SH-SY5Y (cell line): ENCODE data around the gene CAMTA1.

Experiments used
- GATA2 ChIP-seq: IDR thresholded peaks from 2 replicates; pipeline ENCODE4 v1.6.1; 2011; ENCODE audit warnings: mild to moderate bottlenecking, low read depth, low read length
- GATA3 ChIP-seq: IDR thresholded peaks from 2 replicates; pipeline ENCODE4 v1.6.1; 2011; ENCODE audit warnings: low read depth, mild to moderate bottlenecking, low read length, moderate library complexity

CAMTA1 gene

GRCh38 chr1:7678491-7679158 lies 893.4 kb downstream of the CAMTA1 start:
- TF ChIP-seq GATA2 (no peak), GATA3 (no peak)

DNA sequence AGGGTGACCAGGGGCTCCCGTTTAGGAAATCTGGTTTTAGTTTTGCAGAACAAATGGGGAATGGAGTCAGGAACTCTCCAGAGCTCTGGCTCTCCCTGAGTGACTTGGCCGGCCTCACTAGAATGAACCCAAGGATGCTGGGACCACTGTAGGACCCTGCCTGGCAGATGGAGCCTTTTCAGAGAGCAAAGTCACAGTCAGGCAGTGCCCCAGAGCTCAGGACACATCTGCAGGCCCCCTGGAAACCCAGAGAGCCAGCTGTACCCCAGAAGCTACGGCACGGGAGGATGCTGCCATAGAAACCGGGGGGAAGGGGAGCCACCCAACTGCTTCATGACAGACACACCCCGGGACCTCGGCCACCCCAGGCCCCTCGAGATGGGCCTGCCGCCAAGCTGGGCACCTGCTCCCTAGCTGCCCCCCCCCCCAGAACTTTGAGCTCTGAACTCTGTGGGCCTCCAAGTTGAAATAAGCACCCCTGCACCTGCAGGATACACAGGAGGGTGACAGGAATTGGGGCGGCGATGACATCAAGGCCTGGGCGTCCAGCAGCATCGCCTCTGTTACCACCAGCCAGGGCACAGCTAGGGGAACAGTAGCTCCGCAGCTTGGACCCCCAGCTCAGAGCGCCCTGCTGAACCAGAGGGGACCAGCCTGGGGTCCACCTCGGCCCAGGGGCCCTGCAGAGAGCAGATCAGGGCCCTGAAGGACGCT lies 894.1 kb downstream of the CAMTA1 start:
- TF ChIP-seq GATA2 (no peak), GATA3 (no peak)

DNA sequence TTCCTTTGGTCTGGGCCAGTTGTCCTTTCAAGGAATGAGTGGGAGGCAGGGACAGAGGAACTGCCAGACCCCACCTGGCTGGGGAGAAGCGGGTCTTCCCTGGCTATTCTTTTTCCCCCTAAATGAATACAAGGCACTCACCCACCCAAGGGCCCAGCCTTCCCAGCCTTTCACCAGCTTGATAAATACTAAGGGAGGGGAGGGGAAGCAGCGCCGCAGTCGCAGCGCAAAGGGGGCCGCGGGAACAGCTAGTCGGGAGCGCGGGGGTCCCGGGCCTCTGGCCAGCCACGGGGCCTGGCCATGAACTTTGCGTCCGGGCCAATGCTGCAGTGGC lies 894.6 kb downstream of the CAMTA1 start:
- no peak for TF ChIP-seq GATA3
- TF ChIP-seq GATA2, result no peak

DNA sequence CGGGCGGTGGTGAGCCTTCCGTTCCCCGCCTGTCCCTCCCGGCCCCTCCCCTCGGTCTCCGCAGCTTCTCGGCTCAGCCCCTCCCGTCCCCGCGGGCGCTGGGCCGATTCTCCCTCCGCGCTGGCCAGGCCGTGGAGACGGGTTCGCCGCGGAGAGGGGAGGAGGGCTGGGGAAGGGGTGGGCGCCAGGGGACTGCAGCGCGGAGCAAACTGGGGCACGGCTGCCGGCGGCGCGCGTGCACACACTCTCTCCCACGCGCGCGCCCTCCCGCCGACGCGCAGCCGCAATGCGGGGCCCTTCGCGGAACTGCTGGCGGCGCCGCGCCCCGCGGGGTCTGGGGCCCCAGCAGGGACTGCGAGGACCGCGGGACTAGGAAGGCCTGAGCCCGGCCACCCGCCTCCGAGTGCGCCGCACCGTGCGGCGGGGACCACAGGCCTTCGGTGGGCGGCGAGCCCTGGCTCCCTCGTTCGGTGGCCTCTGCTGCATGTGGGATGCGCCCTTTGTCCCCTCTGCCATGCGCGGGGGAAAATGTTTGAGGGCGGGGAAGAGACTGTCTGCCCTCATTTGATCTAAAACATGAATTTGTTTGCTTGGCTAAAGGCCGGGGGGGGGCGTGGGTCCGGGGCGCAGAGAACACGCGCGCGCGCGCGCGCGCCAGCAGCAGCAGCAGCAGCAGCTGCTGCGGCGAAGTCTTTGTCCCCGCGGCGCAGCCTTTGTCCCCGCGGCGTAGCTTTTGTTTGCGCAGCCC lies 895.1 kb downstream of the CAMTA1 start:
- no peak for TF ChIP-seq GATA3
- TF ChIP-seq GATA2, result no peak

DNA sequence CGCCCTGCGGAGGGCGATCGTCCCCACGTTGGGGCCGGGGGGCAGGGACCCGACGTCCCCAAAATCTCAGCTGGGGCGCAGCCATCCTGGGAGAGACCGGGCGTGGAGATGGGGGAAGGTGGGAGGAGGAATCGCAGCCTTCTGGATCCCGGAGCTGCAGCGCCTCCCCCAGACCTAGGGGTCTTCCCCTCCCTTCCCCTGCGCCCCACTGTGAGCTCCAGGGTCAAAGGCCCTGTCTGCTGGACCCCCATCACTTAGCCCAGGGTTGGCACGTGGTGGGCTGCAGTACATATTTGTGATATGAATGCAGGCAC lies 895.7 kb downstream of the CAMTA1 start:
- TF ChIP-seq GATA3 (no peak), GATA2 (no peak)

- no peak for TF ChIP-seq GATA3
- TF ChIP-seq GATA2, result no peak
These were observed 896.1 kb downstream of the CAMTA1 start for GRCh38 chr1:7681401-7681800.

GRCh38 chr1:7683521-7683920 lies 898.3 kb downstream of the CAMTA1 start:
- TF ChIP-seq GATA2 (no peak), GATA3 (no peak)

DNA sequence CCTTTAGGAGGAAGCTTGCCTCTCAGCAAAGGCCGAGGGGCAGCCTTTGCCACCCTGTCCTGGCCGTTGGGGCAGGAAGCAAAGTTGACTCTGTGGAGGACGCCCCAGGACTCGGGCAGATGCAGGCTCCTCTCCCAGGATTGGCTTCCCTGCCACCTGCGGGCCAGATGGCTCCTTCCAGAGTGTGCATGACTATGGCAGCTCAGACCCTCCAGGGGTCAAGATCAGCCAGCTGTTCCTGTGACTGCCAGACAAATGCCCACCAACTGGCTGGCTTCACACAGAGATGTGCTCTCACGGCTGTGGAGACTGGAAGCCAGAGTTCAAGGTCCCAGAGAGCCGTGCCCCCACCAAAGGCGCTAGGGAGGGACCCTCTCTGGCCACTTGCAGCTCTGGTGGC lies 898.9 kb downstream of the CAMTA1 start:
- TF ChIP-seq GATA2 (no peak), GATA3 (no peak)

DNA sequence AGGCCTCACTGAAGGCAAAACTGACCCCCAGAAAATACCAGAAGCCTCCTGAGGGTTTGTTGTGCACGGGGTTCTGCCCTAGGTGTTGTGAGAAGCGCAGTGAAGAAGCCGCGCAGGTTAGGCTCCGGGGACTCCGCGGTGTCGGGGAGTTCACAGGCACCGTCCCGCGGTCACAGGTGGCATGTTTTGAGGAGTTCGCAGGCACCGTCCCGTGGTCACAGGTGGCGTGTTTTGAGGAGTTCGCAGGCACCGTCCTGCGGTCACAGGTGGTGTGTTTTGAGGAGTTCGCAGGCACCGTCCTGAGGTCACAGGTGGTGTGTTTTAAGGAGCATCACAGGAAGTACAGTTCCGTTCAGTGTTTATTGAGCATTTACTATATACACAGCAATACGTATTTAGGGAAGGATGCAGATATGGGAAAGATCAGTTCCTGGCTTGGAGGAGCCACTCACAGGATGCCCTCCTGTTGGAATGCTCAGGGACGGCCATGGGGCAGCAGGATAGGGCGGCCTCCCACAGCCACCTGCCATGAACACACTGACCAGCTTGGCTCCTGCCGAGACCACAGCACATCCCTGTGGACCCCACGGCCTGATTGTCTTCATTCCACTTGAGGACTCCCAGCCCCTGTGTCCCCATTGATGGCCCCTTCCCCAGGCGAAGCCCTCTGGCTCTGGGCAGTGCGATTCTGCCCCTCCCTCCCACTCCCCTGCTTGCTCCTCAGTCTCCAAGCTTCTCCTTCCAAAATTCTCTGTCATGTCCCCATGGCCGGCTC lies 899.8 kb downstream of the CAMTA1 start:
- no peak for TF ChIP-seq GATA2
- TF ChIP-seq GATA3, result no peak

DNA sequence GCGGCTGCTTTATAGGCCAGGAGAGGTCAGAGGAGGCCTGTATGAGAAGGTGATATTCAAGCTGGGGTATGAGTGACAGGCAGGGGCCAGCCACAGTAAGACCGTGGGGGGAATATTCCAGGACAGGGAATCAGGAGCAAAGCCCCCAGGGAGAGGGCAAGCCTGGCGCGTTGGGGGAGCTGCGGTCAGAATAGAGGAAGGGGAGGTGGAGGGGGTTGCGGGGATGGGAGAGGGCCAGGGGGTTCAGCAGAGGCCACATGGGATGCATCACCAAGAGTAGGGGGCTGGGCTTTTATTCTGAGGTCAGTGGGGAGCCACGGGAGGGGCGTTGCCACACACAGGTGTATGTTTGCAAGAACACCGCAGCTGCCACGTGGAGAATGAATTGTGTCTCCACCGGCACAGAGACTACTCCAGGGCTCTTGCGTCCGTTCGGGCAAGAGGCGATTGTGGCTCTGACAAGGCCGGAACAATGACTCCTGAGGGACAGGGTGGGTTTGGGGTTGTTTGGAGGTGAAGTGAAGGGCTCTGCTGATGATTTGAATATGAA lies 901.1 kb downstream of the CAMTA1 start:
- TF ChIP-seq GATA2 (no peak), GATA3 (no peak)

DNA sequence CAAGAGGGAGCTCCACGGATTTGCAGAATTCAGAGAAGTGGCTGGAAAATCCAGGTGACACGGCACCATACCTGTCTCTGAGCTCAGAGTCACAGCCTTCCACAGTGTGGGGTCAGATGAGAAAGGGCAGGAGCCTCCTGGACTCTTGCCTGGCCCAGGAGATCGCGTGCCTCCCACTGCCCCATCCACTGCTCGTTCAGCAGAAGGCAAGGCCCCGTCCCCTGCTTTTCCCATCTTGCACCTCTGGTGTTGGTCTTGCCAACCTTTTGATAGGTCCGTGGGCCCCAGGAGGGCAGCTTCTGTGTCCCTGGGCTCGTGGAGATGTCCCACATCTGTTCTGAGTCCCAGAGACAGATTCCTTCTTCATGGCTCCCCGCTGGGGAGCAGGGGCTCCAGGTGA lies 902.2 kb downstream of the CAMTA1 start:
- TF ChIP-seq GATA2 (no peak), GATA3 (no peak)

- TF ChIP-seq GATA3, result no peak
- no peak for TF ChIP-seq GATA2
These were observed 903.4 kb downstream of the CAMTA1 start for GRCh38 chr1:7688659-7689058.

DNA sequence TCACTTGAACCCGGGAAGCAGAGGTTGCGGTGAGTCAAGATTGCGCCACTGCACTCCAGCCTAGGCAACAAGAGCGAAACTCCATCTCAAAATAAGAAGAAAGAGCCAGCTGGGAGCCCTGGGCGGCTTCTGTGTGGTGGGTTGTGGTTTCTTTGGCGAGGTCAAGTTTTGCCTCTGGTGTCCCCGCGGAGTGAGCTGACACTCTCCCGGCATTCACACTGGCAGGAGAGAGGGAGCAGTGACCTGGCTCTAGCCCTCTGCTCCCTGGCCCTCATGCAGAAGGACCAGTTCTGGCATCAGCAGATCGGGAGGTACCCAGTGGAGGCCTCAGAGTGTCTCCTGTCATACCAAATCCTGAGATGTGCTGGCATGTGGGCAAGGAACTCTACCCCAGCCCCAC lies 904.8 kb downstream of the CAMTA1 start:
- TF ChIP-seq GATA3 (no peak), GATA2 (no peak)
